Subcutaneous abdominal adipose tissue (tissue), 5 donors: ENCODE data around the gene COL18A1.

Experiments
- H3K27ac ChIP-seq: one replicate; pipeline ENCODE4 v1.7.0; 2013; ENCODE audit warnings: low read depth, mild to moderate bottlenecking, inconsistent platforms, low read length, moderate library complexity
- H3K27me3 ChIP-seq, 5 donors: one replicate each; pipeline ENCODE4 v1.7.0; 2013; ENCODE audit warnings: low read length in 5 of 5, inconsistent platforms in 1 of 5; ENCODE audit not compliant: control insufficient read depth in 5 of 5, insufficient read depth in 4 of 5
- H3K36me3 ChIP-seq, 5 donors: one replicate each; pipeline ENCODE4 v1.7.0; 2013; ENCODE audit warnings: low read length in 5 of 5; ENCODE audit not compliant: control insufficient read depth in 5 of 5, insufficient read depth in 5 of 5
- H3K4me1 ChIP-seq, 5 donors: one replicate each; pipeline ENCODE4 v1.7.0; 2013; ENCODE audit warnings: low read length in 5 of 5, mild to moderate bottlenecking in 3 of 5, moderate library complexity in 1 of 5; ENCODE audit not compliant: control insufficient read depth in 5 of 5, insufficient read depth in 5 of 5
- H3K4me3 ChIP-seq, 5 donors: one replicate each; pipeline ENCODE4 v1.7.0; 2013; ENCODE audit warnings: low read length in 5 of 5, low read depth in 1 of 5
- H3K9ac ChIP-seq, 5 donors: one replicate each; pipeline ENCODE4 v1.7.0; 2013; ENCODE audit warnings: low read length in 5 of 5, mild to moderate bottlenecking in 4 of 5, moderate library complexity in 3 of 5
- H3K9me3 ChIP-seq, 5 donors: one replicate each; pipeline ENCODE4 v1.7.0; 2013; ENCODE audit warnings: low read length in 5 of 5; ENCODE audit not compliant: control insufficient read depth in 5 of 5
- donor health status: healthy.
- donor health status: healthy.
- donor health status: healthy.
- donor health status: healthy.
- donor health status: healthy.

Gene COL18A1

DNA sequence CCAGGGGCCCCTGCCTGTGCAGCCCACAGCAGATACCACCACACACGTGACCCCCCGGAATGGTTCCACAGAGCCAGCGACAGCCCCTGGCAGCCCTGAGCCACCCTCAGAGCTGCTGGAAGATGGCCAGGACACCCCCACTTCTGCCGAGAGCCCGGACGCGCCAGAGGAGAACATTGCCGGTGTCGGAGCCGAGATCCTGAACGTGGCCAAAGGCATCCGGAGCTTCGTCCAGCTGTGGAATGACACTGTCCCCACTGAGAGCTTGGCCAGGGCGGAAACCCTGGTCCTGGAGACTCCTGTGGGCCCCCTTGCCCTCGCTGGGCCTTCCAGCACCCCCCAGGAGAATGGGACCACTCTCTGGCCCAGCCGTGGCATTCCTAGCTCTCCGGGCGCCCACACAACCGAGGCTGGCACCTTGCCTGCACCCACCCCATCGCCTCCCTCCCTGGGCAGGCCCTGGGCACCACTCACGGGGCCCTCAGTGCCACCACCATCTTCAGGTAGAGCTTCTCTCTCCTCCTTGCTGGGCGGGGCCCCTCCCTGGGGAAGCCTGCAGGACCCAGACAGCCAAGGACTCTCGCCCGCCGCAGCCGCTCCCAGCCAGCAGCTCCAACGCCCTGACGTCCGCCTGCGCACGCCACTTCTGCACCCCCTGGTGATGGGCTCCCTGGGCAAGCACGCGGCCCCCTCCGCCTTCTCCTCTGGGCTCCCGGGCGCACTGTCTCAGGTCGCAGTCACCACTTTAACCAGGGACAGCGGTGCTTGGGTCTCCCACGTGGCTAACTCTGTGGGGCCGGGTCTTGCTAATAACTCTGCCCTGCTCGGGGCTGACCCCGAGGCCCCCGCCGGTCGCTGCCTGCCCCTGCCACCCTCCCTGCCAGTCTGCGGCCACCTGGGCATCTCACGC lies 51.0 kb downstream of the COL18A1 start:
- Histone ChIP-seq H3K27me3 (no peaks in the 10 kb centered on the region), H3K9me3 (peaks cover 0 to under 1% (median 0%) of the 10 kb centered on the region in 5 donors), H3K27ac (no peak overlapping the region), H3K4me3 (peak overlapping the region in 4 of 5 donors; percentile 52 to 68 (median 62)), H3K4me1 (peaks cover 6 to 48% (median 28%) of the 10 kb centered on the region in 5 donors), H3K9ac (peak overlapping the region in 3 of 5 donors; percentile 18 to 71 (median 23)), H3K36me3 (peaks cover 0 to 11% (median 3%) of the 10 kb centered on the region in 5 donors)

DNA sequence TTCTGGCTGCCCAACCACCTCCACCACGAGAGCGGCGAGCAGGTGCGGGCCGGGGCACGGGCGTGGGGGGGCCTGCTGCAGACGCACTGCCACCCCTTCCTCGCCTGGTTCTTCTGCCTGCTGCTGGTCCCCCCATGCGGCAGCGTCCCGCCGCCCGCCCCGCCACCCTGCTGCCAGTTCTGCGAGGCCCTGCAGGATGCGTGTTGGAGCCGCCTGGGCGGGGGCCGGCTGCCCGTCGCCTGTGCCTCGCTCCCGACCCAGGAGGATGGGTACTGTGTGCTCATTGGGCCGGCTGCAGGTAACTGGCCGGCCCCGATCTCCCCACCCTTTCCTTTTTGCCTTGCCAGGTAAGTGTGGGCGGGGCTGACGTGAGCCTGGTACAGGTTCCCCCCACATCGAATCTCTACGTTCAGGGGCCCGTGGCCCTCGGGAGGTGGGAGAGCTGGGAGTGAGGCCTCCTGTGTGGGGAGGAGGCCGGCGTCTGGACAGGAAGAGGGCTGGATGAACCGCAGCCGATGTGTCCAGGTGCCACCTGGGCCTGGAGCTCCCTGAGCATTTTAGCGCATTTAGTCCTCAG lies 51.7 kb downstream of the COL18A1 start:
- H3K4me3 ChIP-seq = no peak overlapping the region

DNA sequence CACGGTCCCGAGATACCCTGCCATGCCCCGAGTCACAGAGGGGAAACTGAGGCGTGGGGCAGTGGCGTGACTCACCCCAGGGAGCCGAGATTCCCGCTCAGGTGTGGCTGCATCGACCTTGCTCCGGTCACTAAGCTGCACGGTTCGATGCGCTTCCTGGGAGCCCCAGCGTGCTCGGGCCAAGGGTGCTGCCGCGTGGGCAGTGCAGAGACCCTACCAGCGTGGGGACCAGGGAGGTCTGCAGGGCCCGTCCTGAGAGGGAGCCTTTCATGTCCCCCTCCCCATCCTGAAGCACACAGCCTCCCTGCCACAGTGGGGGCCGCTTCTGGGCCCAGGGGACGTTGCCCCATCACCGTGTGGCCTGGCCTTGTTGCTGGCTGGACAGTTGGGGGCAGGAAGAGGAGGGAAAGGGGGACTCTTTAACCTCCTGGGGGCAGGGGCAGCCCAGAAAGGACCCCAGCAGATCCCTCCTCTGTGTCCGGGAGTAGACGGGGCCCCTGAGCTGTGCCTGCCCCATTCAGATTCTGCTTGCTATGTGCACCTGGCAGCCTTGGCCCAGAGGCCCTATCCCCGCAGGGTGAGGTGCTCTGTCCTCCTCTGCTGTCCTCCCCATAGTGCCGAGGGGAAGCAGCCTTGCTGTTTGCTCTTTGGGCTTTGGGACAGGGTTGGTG lies 52.3 kb downstream of the COL18A1 start:
- Histone ChIP-seq H3K27me3 (no peaks in the 10 kb centered on the region), H3K9me3 (peaks cover 0 to 12% (median 8%) of the 10 kb centered on the region in 5 donors), H3K9ac (no peak overlapping the region), H3K4me1 (peaks cover 6 to 48% (median 28%) of the 10 kb centered on the region in 5 donors), H3K4me3 (no peak overlapping the region), H3K36me3 (peaks cover 0 to 11% (median 3%) of the 10 kb centered on the region in 5 donors), H3K27ac (no peak overlapping the region)

More for the DNA sequence above, 51.7 kb downstream of the COL18A1 start:
- H3K9me3 ChIP-seq = peaks cover 0 to 8% (median 5%) of the 10 kb centered on the region in 5 donors
- peaks cover 6 to 48% (median 28%) of the 10 kb centered on the region in 5 donors for H3K4me1 ChIP-seq
- no peak overlapping the region for H3K27ac ChIP-seq
- no peak overlapping the region for H3K9ac ChIP-seq
- peaks cover 0 to 11% (median 3%) of the 10 kb centered on the region in 5 donors for H3K36me3 ChIP-seq
- H3K27me3 ChIP-seq = no peaks in the 10 kb centered on the region

DNA sequence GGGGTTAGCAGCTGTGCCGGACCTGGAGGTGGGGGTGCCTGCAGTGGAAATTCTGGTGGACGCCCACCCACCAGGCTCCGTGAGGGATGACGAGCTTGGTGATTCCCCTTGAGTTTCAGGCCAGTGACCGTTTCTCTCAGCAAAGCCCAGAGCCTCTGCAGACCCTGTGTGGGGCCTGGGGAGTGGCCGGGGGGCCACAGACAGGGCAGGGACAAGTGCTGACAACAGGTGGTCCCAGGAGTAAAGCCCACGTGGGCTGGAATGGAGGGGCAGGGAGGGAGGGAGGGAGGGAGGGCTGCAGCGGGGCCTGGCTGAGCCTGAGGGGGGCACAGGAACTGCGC lies 52.8 kb downstream of the COL18A1 start:
- Histone ChIP-seq H3K27me3 (no peaks in the 10 kb centered on the region), H3K36me3 (peaks cover 0 to 11% (median 3%) of the 10 kb centered on the region in 5 donors), H3K9me3 (peaks cover 0 to 13% (median 8%) of the 10 kb centered on the region in 5 donors), H3K27ac (no peak overlapping the region), H3K4me3 (no peak overlapping the region), H3K4me1 (peaks cover 6 to 48% (median 28%) of the 10 kb centered on the region in 5 donors), H3K9ac (no peak overlapping the region)

DNA sequence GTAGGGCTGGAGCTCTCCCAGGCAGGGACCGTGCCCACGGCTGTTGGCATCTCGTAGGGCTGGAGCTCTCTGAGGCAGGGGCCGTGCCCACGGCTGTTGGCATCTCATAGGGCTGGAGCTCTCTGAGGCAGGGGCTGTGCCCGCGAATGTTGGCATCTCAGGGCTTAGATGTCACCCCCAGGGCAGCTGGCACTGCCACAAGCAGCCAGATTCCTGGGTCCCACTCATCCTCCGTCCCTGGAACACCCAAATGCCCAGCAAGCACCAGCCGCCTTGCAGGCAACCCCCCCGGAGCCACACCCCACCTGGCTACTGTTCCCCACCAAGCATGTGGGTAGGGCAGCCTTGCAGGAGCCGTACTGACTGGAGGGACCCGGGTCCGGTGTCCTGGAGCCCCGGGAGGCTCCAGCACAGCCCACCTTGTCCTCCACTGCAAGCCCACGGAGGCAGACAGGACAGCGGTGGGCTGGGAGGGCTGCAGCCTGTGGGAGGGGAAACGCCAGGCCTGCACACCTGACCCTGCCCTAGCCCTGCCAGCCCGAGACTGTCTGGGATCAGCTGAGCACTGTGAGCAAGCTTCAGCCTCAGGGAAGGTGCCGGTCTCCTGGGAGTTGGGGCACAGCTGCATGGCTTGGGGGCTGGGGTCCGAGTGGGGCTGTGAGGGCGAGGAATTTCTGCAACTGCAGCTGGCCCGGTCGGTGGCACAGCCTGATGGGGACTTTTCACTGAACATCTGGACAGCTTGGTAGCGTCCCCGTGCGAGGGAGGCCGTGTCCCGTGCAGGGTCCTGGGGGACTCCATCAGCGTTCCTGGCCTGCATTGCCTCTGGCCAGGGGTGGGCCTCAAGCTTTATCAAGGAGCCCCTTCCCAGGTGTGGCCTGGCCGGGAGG lies 53.6 kb downstream of the COL18A1 start:
- Histone ChIP-seq H3K4me1 (peaks cover 6 to 48% (median 27%) of the 10 kb centered on the region in 5 donors), H3K4me3 (no peak overlapping the region), H3K9me3 (peaks cover 0 to 13% (median 8%) of the 10 kb centered on the region in 5 donors), H3K36me3 (peaks cover 0 to 11% (median 3%) of the 10 kb centered on the region in 5 donors), H3K27me3 (no peaks in the 10 kb centered on the region), H3K9ac (no peak overlapping the region), H3K27ac (no peak overlapping the region)

DNA sequence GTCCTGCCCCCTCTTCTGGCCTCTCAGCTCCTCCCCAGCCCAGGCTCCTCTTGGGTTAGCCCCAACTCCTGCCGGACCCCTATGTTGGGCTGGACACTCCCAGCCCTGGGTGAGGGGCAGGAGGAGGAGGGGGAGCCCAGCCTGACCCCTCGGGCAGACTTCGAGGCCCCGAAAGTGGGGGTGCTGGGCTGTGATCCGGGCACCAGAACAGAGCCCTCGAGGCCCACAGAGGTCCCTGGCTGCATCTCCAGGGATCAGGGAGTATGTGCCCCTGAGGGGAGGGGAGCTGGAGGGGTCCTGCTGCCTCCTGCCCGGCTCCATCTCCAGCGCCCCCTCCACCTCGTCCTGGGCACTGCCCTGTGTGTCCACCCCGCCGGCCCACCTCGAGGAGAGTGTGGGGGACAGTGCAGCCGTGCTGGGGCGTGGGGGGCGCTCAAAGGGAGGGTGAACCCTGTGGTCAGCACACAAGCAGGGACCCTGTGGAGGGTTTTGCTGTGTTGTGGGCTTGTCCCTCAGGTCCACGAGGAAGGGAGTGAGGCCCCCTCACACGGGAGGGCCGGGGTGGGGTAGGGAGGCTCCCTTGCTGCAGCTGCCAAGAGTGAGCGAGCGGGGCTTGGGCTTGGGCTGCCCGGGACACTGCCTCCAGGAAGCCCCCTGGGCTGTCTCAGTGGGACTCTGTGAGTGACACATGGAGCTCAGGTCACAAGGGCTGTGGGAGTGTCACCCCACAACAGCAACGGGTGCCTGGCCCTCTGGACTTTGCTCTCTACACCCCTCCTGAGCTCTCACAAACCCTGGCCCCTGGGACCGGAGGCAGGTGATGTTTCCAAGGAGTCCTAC lies 54.4 kb downstream of the COL18A1 start:
- Histone ChIP-seq H3K27me3 (no peaks in the 10 kb centered on the region), H3K9me3 (peaks cover 0 to 13% (median 8%) of the 10 kb centered on the region in 5 donors), H3K4me1 (peaks cover 6 to 40% (median 20%) of the 10 kb centered on the region in 5 donors), H3K4me3 (no peak overlapping the region), H3K36me3 (peaks cover 0 to 11% (median 3%) of the 10 kb centered on the region in 5 donors), H3K27ac (no peak overlapping the region), H3K9ac (no peak overlapping the region)

DNA sequence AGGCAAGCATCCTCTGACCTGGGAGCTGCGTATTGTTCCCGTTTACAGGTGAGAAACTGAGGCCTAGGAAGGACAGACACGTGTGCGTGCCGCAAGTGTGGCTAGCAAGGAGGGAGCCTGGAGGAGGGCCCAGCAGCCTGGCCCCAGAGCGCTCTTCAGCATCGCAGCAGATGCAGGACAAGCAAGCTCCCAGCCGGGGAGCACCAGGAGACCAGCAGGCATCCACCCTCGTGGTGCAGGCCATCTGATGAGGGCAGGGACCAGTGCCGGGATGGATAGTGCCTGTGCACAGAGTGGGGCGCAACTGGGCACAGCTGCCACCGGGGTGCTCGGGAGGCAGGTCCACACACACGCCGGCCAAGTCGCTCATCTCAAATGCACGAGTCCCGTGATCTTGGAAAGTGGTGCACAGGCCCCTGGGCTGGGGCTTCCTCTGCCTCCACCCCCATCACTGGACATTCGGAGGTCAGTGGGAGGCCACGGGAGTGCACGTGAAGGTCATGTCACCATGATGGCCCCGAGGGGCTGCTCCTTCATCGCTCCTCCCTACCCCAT lies 55.1 kb downstream of the COL18A1 start:
- H3K9ac ChIP-seq = no peak overlapping the region
- peaks cover 0 to 13% (median 8%) of the 10 kb centered on the region in 5 donors for H3K9me3 ChIP-seq
- H3K36me3 ChIP-seq = peaks cover 0 to 11% (median 3%) of the 10 kb centered on the region in 5 donors
- no peak overlapping the region for H3K27ac ChIP-seq
- peaks cover 0 to 33% (median 13%) of the 10 kb centered on the region in 5 donors for H3K4me1 ChIP-seq
- no peaks in the 10 kb centered on the region for H3K27me3 ChIP-seq
- no peak overlapping the region for H3K4me3 ChIP-seq

DNA sequence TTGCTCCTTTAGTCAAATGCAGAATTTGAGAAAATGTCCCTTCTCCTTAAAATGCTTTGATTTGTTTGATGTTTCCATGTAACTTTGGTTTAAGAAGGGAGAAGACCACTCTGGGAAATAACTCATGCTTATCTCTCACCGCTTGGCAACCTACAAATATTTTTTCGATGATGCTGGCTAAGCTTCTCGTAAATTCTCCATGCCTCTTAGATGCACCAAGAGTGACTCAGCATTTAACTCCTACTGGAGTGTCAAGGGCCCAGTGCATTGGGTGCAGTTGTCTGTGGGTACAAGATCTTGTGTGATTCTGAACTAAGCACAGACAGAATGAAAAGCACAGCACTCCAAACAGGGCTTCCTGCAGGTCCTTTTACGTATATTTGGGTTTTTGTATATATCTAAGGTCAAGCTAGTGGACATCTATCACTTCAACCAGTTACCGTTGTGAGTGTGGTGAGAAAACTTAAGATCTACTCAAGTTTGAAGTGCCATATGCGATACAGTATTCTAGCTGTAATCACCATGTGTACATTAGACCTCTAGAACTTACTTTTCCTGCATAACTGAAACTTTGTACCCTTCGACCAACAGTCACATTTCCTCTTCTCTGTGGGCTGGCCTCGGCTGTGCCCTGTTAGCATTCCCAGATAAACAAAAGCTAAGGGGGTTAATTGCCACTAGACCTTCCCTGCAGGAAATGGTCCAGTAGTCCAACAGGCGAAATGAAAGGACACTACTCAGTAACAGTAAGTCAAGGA lies 55.8 kb downstream of the COL18A1 start:
- Histone ChIP-seq H3K27ac (no peak overlapping the region), H3K9ac (no peak overlapping the region), H3K4me1 (peaks cover 0 to 26% (median 6%) of the 10 kb centered on the region in 5 donors), H3K4me3 (no peak overlapping the region), H3K9me3 (peaks cover 0 to 13% (median 8%) of the 10 kb centered on the region in 5 donors), H3K36me3 (peaks cover 0 to 11% (median 3%) of the 10 kb centered on the region in 5 donors), H3K27me3 (no peaks in the 10 kb centered on the region)
